HG02943 (cell line): ENCODE measurements around the gene PAXX.

Experiments
- ATAC-seq: cut with Tn5 transposase; IDR thresholded peaks from one replicate; pipeline ENCODE4 v1.9.1; 2021; ENCODE audit warnings: mild to moderate bottlenecking, low read depth, moderate library complexity; ENCODE audit not compliant: unreplicated experiment

The PAXX gene

DNA sequence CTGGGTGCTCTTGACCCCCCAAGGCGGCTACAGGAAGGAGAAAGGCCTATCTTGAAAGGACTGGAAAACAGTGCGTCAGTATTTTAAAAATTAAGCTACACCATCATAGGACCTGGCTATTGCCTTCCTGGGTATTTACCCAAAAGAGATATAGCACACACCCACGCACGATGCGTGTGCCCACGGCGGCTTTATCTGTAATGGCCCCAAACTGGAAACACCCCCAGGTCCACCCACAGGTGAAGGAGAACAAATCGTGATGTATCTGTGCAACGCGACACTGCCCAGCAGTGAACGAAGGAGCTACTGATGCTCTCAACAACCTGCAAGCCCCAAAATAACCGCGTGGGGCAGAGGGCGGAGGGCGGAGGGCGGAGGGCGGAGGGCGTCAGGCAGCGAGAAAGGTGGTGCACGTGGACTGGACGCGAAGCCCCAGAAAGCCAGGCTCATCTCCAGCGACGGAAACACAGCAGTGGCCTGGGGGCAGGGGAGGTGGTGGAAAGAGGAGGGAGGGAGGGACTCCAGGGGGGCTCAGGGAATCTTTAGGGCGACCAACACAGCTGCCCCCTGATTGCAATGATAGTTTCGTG, 27.3 kb upstream of the PAXX start:
- ATAC-seq = no peak

GRCh38 chr9:136965771-136966484, 26.3 kb upstream of the PAXX start:
- ATAC-seq = no peak

DNA sequence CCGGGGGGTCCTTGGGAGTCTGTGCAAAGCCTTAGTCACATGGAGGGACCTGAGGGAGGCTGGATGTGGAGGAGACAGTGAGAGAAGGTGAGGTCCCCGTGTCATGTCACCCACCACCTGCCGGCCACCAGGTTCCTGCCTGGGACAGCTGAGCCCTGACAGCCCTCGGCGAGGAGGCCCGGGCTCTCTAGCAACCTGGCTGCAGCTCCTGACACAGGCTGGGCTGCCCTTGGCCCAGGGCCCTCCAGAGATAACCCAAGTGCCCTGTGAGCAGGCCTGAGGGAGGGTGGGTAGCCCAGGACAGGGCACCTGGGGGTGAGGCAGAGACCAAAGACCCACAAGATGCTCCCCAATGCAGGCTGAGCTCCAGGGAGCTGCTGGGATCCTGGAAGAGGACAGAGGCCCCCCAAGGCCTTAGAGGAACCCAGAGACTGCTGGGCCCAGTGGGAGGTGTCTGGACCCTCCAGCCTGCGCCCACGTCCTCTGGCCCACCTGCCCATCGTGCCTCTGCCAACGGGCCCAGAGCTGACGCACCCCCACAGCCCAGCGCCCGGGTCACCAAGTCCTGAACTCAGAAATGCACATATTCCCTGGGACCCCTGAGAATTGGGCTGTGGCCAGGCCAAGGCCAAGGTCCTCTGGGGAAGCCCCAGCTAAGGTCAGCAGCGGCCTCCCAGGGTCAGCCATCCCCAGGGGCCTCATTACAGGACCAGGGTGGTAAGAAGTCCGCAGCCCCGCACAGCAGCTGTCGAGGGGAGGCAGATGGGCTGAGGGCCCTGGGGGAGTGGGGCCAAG, 23.7 kb upstream of the PAXX start:
- ATAC-seq = no peak

GRCh38 chr9:136969150-136969549, 23.1 kb upstream of the PAXX start:
- no peak for ATAC-seq

GRCh38 chr9:136969774-136970173, 22.4 kb upstream of the PAXX start:
- no peak for ATAC-seq

DNA sequence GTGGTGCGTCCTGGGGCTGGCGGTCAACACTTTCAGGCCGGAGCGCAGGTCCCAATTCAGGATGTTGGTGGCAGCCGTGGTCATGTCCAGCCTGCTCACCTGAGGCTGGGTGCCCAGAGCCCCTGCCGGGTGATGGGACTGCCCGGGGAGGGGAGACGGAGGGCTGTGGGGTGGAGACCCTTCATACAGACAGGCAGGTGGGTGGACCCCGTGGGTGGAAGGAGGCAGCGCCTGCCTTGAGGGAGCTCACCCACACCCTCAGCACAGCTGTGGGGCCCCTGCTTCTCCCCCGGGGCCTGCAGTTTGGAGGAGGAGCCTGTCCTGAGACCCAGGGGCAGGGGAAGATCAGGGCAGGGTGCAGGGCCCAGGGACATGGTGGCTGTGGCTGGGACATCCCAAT, 21.9 kb upstream of the PAXX start:
- no peak for ATAC-seq

DNA sequence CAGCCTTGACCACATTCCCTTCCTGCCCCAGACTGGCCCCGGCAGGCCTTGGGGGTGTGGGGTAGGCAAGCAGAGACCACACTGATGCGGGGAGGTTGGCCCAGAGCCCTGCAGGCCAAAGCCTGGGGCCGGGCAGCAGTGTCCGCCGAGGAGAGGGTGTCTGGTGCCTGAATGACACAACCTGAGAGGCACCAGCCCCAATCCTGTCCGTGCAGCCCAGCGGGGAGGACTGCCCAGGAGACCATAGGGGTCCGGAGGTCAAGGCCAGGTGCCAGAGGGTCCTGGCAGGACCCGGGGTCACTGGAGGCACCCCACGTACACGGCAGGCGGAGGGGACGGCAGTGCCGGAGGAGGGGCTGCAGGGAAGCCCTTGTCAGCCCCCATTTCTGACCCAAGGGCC, 20.5 kb upstream of the PAXX start:
- no peak for ATAC-seq

- ATAC-seq = no peak
These were observed 19.9 kb upstream of the PAXX start for GRCh38 chr9:136972335-136972734.

GRCh38 chr9:136972743-136973142, 19.5 kb upstream of the PAXX start:
- no peak for ATAC-seq

GRCh38 chr9:136973618-136974617, 18.3 kb upstream of the PAXX start:
- no peak for ATAC-seq

DNA sequence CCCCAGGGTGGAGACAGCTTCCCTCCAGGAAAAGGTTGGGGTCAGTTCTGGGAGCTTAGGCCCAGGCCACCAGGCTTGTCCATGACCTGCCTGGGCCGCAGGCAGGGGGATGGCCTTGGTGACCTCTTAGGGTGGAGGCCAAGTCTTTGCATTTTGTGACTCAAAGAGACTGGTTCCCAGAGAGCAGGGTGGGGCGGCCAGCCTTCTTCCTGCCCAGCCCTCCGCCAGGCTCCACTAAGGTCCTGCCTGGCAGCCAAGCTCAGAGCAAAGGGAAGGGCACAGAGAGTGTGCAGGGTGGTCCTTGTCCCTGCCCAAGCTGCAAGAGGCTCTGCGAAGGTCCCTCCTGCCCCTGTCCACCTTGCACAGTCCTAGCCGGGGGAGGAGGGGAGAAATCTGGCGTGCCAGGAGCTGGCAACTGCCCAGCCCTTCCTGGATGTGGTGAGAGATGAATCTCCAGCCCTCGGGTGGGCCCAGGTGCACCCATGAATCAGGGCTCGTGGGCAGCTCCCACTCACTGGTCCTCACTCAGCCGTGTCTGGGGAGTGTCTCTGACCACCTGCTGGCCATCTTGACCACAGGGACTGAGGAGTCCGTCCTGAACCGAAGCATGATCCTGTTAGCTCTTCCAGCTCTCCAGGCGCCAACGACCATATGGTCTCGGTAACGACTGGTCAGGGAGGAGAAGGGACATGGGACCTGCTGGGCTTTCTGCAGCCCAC, 17.2 kb upstream of the PAXX start:
- ATAC-seq = no peak

GRCh38 chr9:136975644-136976043, 16.6 kb upstream of the PAXX start:
- ATAC-seq = no peak

- no peak for ATAC-seq
These were observed 15.0 kb upstream of the PAXX start, which contains the start of gene PTGDS for GRCh38 chr9:136977223-136977622. Gene PTGDS, plus strand, starts transcription at chr9:136977504. Its CDS starts 75 bp downstream, at chr9:136977579.

GRCh38 chr9:136977649-136978072, 14.6 kb upstream of the PAXX start:
- ATAC-seq = no peak

- ATAC-seq = no peak
These were observed 14.0 kb upstream of the PAXX start for GRCh38 chr9:136978073-136978864.

DNA sequence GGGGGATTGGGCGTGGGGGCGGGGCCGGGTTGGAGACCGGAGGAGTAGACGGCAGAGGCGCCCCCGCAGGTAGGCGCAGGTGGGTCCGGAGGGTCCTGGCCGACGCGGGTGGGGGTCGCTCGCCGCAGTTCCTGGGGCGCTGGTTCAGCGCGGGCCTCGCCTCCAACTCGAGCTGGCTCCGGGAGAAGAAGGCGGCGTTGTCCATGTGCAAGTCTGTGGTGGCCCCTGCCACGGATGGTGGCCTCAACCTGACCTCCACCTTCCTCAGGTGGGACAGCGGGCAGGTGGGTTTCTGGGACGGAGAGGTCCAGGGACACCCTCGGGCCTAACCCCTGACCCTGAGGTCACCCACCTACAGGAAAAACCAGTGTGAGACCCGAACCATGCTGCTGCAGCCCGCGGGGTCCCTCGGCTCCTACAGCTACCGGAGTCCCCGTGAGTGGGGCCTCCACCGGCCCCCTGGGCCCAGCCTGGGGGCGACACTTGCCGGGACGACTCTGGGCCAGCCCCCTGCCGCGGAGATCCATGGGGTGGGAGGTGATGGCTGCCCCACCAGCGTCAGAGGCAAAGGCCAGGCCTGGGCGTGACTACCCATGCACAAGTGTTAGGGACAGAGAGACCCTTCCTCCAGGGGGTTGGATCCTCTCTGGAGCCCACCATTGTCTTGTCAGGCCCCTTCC, 13.2 kb upstream of the PAXX start:
- ATAC-seq = no peak

GRCh38 chr9:136979769-136980587, 12.2 kb upstream of the PAXX start:
- ATAC-seq = no peak
